MM.1S (cell line): ENCODE measurements around the gene RASGRP2.

Source experiments
- EZH2 ChIP-seq: fragments of 300-600 bp; sonication (generic); optimal IDR thresholded peaks from 2 replicates; pipeline ENCODE3; 2017; ENCODE audit warnings: low read depth, mild to moderate bottlenecking, antibody characterized with exemption, low read length, mixed read lengths
- EZH2phosphoT487 ChIP-seq: fragments of 300-600 bp; sonication (generic); IDR thresholded peaks from 2 replicates; pipeline ENCODE4 v1.6.1; 2018; ENCODE audit warnings: antibody characterized with exemption, low read length
- TF ChIP-seq, protein P1 (sequence below): fragments of 300-600 bp; sonication (generic); IDR thresholded peaks from 2 replicates; pipeline ENCODE4 v1.5.1; 2016; ENCODE audit warnings: antibody characterized with exemption, low read length, mixed read lengths

DNA sequence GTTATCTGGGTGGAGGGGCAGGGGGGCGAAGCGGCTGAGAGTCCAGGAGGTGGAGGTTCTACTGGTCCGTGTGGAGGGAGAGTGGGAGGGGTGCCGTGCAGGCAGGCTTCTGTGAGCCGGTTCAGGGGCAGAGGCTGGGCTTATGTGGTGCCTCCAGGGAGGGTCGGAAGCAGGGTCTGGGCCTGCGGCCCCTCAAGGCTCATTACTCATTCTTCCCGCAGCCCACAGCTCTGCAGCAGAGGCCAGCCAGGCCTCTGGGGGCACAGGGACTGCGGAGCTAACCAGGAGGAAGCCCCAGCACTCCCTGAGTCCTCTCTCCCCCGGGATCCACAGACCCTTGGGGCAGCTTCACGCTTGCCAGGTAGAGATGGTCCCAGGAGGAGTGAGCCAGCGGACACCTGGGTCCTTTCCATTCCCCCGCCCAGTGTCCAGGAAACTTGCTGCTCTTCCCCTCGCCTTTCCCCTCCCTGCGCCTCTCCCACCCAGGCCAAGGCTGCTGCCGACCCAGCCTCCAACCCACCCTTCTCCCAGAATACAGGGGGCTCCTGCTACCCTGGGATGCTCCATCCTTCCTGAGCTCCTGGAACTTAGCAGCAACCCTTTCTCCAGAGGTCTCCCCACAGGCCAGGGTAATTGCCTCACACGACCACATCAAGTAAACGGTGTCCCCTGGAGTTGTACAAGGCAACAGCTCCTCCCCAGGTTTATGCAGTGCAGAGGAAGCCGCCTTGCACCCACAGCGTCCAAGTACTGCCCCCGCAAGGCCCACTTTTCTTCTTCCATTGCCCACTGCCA is 27.3 kb downstream of the RASGRP2 start:
- TF ChIP-seq, protein P1, sequence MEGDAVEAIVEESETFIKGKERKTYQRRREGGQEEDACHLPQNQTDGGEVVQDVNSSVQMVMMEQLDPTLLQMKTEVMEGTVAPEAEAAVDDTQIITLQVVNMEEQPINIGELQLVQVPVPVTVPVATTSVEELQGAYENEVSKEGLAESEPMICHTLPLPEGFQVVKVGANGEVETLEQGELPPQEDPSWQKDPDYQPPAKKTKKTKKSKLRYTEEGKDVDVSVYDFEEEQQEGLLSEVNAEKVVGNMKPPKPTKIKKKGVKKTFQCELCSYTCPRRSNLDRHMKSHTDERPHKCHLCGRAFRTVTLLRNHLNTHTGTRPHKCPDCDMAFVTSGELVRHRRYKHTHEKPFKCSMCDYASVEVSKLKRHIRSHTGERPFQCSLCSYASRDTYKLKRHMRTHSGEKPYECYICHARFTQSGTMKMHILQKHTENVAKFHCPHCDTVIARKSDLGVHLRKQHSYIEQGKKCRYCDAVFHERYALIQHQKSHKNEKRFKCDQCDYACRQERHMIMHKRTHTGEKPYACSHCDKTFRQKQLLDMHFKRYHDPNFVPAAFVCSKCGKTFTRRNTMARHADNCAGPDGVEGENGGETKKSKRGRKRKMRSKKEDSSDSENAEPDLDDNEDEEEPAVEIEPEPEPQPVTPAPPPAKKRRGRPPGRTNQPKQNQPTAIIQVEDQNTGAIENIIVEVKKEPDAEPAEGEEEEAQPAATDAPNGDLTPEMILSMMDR = no peak
- no peak for TF ChIP-seq EZH2
- no peak for TF ChIP-seq EZH2phosphoT487
